ENCODE results near the gene BPHL.
"Not testable (repeated sequence)": the region's sequence is repeated elsewhere in the genome, so short reads cannot be mapped to it uniquely, and the experiment has no call there.

BPHL gene

GRCh38 chr6:3195695-3196497 is 77.4 kb downstream of the BPHL start:
- Mint-ChIP-seq H3K27me3 (peaks cover 5% of the 10 kb centered on the region), H3K36me3 (ENCODE audit: low read depth) (no peaks in the 10 kb centered on the region), H3K27ac (no peak overlapping the region), H3K9me3 (no peaks in the 10 kb centered on the region), H3K4me1 (ENCODE audit: low read depth) (no peaks in the 10 kb centered on the region), H3K4me3 (no peak overlapping the region)

GRCh38 chr6:3196770-3197169 is 78.3 kb downstream of the BPHL start:
- H3K27me3 Mint-ChIP-seq, result peaks cover 5% of the 10 kb centered on the region
- no peaks in the 10 kb centered on the region for H3K4me1 Mint-ChIP-seq (ENCODE audit: low read depth)
- no peak overlapping the region for H3K4me3 Mint-ChIP-seq
- H3K27ac Mint-ChIP-seq, result no peak overlapping the region
- no peaks in the 10 kb centered on the region for H3K9me3 Mint-ChIP-seq
- H3K36me3 Mint-ChIP-seq (ENCODE audit: low read depth), result no peaks in the 10 kb centered on the region

- H3K36me3 Mint-ChIP-seq (ENCODE audit: low read depth); H3K4me1 Mint-ChIP-seq (ENCODE audit: low read depth); H3K27me3 Mint-ChIP-seq; H3K27ac Mint-ChIP-seq; H3K4me3 Mint-ChIP-seq; H3K9me3 Mint-ChIP-seq: not testable (repeated sequence)
Measured at GRCh38 chr6:3197734-3198133, 79.2 kb downstream of the BPHL start.

GRCh38 chr6:3199382-3199781 is 80.9 kb downstream of the BPHL start:
- Mint-ChIP-seq H3K36me3 (ENCODE audit: low read depth) (no peaks in the 10 kb centered on the region), H3K4me1 (ENCODE audit: low read depth) (peaks cover 7% of the 10 kb centered on the region), H3K9me3 (no peaks in the 10 kb centered on the region), H3K4me3 (no peak overlapping the region), H3K27ac (no peak overlapping the region), H3K27me3 (peaks cover 19% of the 10 kb centered on the region)

GRCh38 chr6:3200682-3201081 is 82.2 kb downstream of the BPHL start:
- Mint-ChIP-seq H3K27ac (no peak overlapping the region), H3K27me3 (peaks cover 23% of the 10 kb centered on the region), H3K4me1 (ENCODE audit: low read depth) (peaks cover 12% of the 10 kb centered on the region), H3K9me3 (no peaks in the 10 kb centered on the region), H3K4me3 (no peak overlapping the region), H3K36me3 (ENCODE audit: low read depth) (no peaks in the 10 kb centered on the region)

- H3K4me3 Mint-ChIP-seq, result no peak overlapping the region
- no peaks in the 10 kb centered on the region for H3K36me3 Mint-ChIP-seq (ENCODE audit: low read depth)
- H3K4me1 Mint-ChIP-seq (ENCODE audit: low read depth), result peaks cover 18% of the 10 kb centered on the region
Measured at GRCh38 chr6:3201388-3201787, 82.9 kb downstream of the BPHL start.

More at GRCh38 chr6:3201388-3201787, 82.9 kb downstream of the BPHL start:
- H3K27me3 Mint-ChIP-seq, result peaks cover 29% of the 10 kb centered on the region
- no peaks in the 10 kb centered on the region for H3K9me3 Mint-ChIP-seq
- H3K27ac Mint-ChIP-seq, result no peak overlapping the region

Data from stimulated activated naive CD8-positive, alpha-beta T cell treated with anti-CD3 and anti-CD28 coated beads, Interleukin-15, Interleukin-2, amounts not matched to agents 100 ng/mL and 50 ng/mL, for 24 hours (primary cell).